ENCODE results near the gene MAPK1.
"Not testable (repeated sequence)": the region's sequence is repeated elsewhere in the genome, so short reads cannot be mapped to it uniquely, and the experiment has no call there.

Gene MAPK1

DNA sequence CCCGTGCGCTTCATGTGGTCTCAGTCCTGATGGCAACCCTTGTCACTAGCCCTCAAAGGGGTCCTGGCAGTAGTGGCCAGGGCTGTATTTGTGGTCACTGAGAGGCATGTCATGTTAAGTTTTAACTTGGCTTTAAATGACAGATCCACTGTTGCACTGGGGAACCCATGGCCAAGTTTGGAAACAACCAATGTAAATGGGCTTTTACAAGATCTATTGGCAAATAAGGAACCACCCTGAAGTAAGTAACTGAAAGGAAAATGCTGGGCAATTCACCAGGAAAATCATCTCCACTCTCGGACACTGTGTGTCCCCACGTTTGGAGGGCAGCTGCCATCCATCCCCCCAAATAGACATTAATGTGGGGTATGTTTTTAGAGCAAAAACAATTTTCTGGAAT, 140.3 kb downstream of the MAPK1 start:
- no peak overlapping the region for H3K4me3 ChIP-seq (ENCODE audit: low read depth, low read length)
- DNase-seq (ENCODE audit: low read depth), result no peak
- TF ChIP-seq, protein P1, sequence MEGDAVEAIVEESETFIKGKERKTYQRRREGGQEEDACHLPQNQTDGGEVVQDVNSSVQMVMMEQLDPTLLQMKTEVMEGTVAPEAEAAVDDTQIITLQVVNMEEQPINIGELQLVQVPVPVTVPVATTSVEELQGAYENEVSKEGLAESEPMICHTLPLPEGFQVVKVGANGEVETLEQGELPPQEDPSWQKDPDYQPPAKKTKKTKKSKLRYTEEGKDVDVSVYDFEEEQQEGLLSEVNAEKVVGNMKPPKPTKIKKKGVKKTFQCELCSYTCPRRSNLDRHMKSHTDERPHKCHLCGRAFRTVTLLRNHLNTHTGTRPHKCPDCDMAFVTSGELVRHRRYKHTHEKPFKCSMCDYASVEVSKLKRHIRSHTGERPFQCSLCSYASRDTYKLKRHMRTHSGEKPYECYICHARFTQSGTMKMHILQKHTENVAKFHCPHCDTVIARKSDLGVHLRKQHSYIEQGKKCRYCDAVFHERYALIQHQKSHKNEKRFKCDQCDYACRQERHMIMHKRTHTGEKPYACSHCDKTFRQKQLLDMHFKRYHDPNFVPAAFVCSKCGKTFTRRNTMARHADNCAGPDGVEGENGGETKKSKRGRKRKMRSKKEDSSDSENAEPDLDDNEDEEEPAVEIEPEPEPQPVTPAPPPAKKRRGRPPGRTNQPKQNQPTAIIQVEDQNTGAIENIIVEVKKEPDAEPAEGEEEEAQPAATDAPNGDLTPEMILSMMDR (IDR thresholded peaks at IDR 0.05; ENCODE audit: low read depth, low read length, missing control alignments), result no peak

DNA sequence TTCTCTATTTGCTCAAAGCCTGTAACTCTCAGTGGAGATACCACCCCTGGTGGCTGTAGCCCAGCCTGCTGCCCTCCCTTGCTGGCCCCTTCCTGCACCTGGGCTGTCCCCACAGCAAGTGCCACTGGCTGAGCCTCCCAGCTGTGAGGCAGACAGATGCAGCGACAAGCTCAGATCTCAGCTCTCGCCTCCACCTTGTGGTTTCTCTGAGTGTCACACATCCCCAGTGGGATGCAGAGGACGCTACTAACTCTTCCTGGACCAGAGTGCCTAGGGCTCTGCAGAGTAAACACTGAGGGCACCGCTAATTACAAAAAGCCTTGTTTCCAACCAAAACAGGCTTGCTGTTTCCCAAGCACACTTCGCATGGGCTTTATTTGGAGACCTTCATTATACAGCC, 140.8 kb downstream of the MAPK1 start:
- no peak for DNase-seq (ENCODE audit: low read depth)
- TF ChIP-seq, protein P1 (IDR thresholded peaks at IDR 0.05; ENCODE audit: low read depth, low read length, missing control alignments), result peak; percentile 68
- no peak overlapping the region for H3K4me3 ChIP-seq (ENCODE audit: low read depth, low read length)

GRCh38 chr22:21725956-21726649, 141.3 kb downstream of the MAPK1 start:
- no peak overlapping the region for H3K4me3 ChIP-seq (ENCODE audit: low read depth, low read length)
- DNase-seq (ENCODE audit: low read depth), result no peak
- TF ChIP-seq, protein P1 (IDR thresholded peaks at IDR 0.05; ENCODE audit: low read depth, low read length, missing control alignments), result no peak

- not testable (repeated sequence) for DNase-seq (ENCODE audit: low read depth); H3K4me3 ChIP-seq (ENCODE audit: low read depth, low read length)
Measured at GRCh38 chr22:21724496-21724895, 142.9 kb downstream of the MAPK1 start.

DNA sequence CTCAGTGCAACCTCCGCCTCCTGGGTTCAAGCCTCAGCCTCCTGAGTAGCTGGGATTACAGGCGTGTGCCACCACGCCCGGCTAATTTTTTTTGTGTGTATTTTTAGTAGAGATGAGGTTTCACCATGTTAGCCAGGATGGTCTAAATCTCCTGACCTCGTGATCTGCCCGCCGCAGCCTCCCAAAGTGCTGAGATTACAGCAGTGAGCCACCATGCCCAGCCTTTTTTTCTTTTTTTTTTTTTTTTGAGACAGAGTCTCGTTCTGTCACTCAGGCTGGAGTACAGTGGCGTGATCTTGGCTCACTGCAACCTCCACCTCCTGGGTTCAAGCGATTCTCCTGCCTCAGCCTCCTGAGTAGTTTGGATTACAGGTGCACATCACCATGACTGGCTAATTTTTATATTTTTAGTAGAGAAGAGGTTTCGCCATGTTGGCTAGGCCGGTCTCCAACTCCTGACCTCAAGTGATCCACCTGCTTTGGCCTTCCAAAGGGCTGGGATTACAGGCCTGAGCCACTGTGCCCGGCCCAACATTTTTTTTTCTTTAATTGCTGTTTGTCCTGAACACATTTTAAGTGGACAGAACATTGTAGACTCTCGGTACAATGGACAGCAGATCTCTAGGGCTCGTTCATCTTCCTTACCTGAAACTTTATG, 146.1 kb downstream of the MAPK1 start:
- not testable (repeated sequence) for DNase-seq (ENCODE audit: low read depth); H3K4me3 ChIP-seq (ENCODE audit: low read depth, low read length)

GRCh38 chr22:21720191-21720859, 147.1 kb downstream of the MAPK1 start:
- not testable (repeated sequence) for DNase-seq (ENCODE audit: low read depth); H3K4me3 ChIP-seq (ENCODE audit: low read depth, low read length)

DNA sequence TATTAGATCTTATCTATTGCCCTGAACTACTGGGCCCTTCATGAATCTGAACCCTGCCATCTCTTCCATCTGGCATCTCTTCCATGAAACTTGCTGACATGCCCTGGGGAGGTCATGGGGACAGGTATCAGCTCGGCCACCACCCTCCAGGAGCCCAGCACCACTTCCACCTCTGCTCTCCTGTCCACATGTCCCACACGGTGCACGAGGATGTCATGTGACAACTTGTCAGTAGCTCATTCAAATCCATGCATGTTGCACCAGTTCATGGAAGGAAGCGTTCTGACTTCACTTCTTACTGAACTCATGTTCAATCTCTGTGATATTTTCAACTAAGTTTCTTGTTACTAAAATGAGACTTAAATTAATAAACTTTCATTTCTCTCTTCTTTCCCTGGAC, 148.4 kb downstream of the MAPK1 start:
- DNase-seq (ENCODE audit: low read depth), result no peak
- no peak overlapping the region for H3K4me3 ChIP-seq (ENCODE audit: low read depth, low read length)
- TF ChIP-seq, protein P1 (IDR thresholded peaks at IDR 0.05; ENCODE audit: low read depth, low read length, missing control alignments), result no peak

GRCh38 chr22:21718499-21718898, 148.9 kb downstream of the MAPK1 start:
- TF ChIP-seq, protein P1 (IDR thresholded peaks at IDR 0.05; ENCODE audit: low read depth, low read length, missing control alignments), result no peak
- no peak for DNase-seq (ENCODE audit: low read depth)
- no peak overlapping the region for H3K4me3 ChIP-seq (ENCODE audit: low read depth, low read length)

- not testable (repeated sequence) for DNase-seq (ENCODE audit: low read depth)
Measured at GRCh38 chr22:21716395-21717122, 150.9 kb downstream of the MAPK1 start.

More at GRCh38 chr22:21716395-21717122, 150.9 kb downstream of the MAPK1 start:
- H3K4me3 ChIP-seq (ENCODE audit: low read depth, low read length), result not testable (repeated sequence)
